HG03575 (cell line): ENCODE measurements around the gene GSTM1.
"Not testable (repeated sequence)": the region's sequence is repeated elsewhere in the genome, so short reads cannot be mapped to it uniquely, and the experiment has no call there.

Source experiments
- ATAC-seq: cut with Tn5 transposase; IDR thresholded peaks from one replicate; pipeline ENCODE4 v1.9.1; 2021; ENCODE audit not compliant: unreplicated experiment, insufficient number of reproducible peaks, low FRiP score; ENCODE audit errors: extremely low read depth

GSTM1 gene

GRCh38 chr1:109658533-109659042 is 29.0 kb upstream of the GSTM1 start:
- ATAC-seq = no peak

GRCh38 chr1:109659145-109659544 is 28.5 kb upstream of the GSTM1 start:
- ATAC-seq = no peak

- no peak for ATAC-seq
Measured at GRCh38 chr1:109659997-109660690, 27.5 kb upstream of the GSTM1 start.

- ATAC-seq = not testable (repeated sequence)
Measured at GRCh38 chr1:109660691-109661026, 27.0 kb upstream of the GSTM1 start.

- no peak for ATAC-seq
Measured at GRCh38 chr1:109661391-109661790, 26.2 kb upstream of the GSTM1 start.

- no peak for ATAC-seq
Measured at GRCh38 chr1:109664671-109665070, 22.9 kb upstream of the GSTM1 start.

GRCh38 chr1:109667452-109668122 is 20.0 kb upstream of the GSTM1 start, which contains the start of gene GSTM2:
GSTM2 (plus strand) TSS chr1:109668057; CDS start chr1:109668116, 59 bp downstream.
- ATAC-seq = no peak

- no peak for ATAC-seq
Measured at GRCh38 chr1:109668123-109668775, 19.4 kb upstream of the GSTM1 start.

GRCh38 chr1:109669246-109669948 is 18.2 kb upstream of the GSTM1 start:
- ATAC-seq = no peak

- not testable (repeated sequence) for ATAC-seq
Measured at GRCh38 chr1:109669949-109670302, 17.7 kb upstream of the GSTM1 start.

GRCh38 chr1:109671067-109671466 is 16.6 kb upstream of the GSTM1 start:
- ATAC-seq = no peak

- not testable (repeated sequence) for ATAC-seq
Measured at GRCh38 chr1:109673861-109674260, 13.8 kb upstream of the GSTM1 start.

GRCh38 chr1:109676683-109677381 is 10.8 kb upstream of the GSTM1 start:
- not testable (repeated sequence) for ATAC-seq

- ATAC-seq = no peak
Measured at GRCh38 chr1:109677459-109677858, 10.2 kb upstream of the GSTM1 start.

- ATAC-seq = not testable (repeated sequence)
Measured at GRCh38 chr1:109678637-109679036, 9.0 kb upstream of the GSTM1 start.

- not testable (repeated sequence) for ATAC-seq
Measured at GRCh38 chr1:109684777-109685176, 2.8 kb upstream of the GSTM1 start.

- ATAC-seq = not testable (repeated sequence)
Measured at GRCh38 chr1:109685399-109685798, 2.2 kb upstream of the GSTM1 start.

- not testable (repeated sequence) for ATAC-seq
Measured at GRCh38 chr1:109685890-109686289, 1.7 kb upstream of the GSTM1 start.

- not testable (repeated sequence) for ATAC-seq
Measured at GRCh38 chr1:109687109-109687508, 508 bp upstream of the GSTM1 start.
